NB4 (cell line): ENCODE data around the gene NR4A1.

Source experiments
- POLR2A ChIP-seq: IDR thresholded peaks from 2 replicates; pipeline ENCODE4 v1.6.1; 2011; ENCODE audit warnings: mild to moderate bottlenecking; ENCODE audit not compliant: insufficient read length; ENCODE audit errors: extremely low read depth
- TF ChIP-seq, protein P1 (sequence below): IDR thresholded peaks from one replicate; pipeline ENCODE4 v1.5.1; 2012; ENCODE audit warnings: low read depth, low read length

DNA sequence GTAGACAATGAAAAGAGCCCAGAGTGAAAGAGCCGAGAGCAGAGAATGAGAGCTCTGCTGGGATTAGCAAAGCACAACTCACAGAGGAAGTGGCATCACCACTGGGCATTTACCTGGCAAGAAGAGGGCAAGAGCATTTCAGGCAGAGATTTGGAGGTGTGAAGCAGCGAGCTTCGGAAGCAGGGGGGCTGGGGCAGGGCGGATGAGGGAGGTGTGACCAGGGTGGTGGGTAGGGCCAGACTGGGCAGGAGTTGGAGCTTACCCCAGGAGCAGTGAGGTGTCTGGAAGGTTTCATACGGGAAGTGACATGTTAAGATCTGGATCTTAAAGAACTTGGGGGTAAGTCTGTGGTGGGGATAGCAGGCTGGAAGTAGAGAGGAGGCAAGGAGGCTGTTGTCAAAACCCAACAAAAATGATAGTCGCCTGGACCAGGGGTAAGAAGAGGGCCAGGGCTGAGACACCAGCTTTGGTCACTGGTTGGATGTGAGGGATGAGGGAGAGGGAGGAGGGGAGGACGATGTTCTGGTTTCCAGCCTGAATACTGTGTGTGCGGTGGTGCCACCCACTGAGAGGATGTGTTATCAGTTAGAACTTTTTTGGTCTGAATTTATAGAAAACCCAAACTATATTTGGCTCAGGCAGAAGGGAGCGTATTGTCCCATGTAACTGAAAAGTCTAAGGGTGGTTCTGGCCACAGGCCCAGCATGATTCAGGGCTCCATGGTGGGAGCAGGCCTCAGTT is 33.4 kb downstream of the NR4A1 start:
- no peak for TF ChIP-seq POLR2A
- TF ChIP-seq, protein P1, sequence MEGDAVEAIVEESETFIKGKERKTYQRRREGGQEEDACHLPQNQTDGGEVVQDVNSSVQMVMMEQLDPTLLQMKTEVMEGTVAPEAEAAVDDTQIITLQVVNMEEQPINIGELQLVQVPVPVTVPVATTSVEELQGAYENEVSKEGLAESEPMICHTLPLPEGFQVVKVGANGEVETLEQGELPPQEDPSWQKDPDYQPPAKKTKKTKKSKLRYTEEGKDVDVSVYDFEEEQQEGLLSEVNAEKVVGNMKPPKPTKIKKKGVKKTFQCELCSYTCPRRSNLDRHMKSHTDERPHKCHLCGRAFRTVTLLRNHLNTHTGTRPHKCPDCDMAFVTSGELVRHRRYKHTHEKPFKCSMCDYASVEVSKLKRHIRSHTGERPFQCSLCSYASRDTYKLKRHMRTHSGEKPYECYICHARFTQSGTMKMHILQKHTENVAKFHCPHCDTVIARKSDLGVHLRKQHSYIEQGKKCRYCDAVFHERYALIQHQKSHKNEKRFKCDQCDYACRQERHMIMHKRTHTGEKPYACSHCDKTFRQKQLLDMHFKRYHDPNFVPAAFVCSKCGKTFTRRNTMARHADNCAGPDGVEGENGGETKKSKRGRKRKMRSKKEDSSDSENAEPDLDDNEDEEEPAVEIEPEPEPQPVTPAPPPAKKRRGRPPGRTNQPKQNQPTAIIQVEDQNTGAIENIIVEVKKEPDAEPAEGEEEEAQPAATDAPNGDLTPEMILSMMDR = no peak
